Epithelial cell of prostate (primary cell): ENCODE measurements around the gene CREBBP.

ENCODE experiments used
- DNase-seq: peaks from one replicate; pipeline ENCODE4 v3.0.0-alpha.2; 2011; ENCODE audit warnings: low read depth, low spot score
- H3K27ac ChIP-seq: fragments of 450-650 bp; 2 replicates; pipeline ENCODE4 v1.5.1; 2017; ENCODE audit warnings: mild to moderate bottlenecking

The CREBBP gene

DNA sequence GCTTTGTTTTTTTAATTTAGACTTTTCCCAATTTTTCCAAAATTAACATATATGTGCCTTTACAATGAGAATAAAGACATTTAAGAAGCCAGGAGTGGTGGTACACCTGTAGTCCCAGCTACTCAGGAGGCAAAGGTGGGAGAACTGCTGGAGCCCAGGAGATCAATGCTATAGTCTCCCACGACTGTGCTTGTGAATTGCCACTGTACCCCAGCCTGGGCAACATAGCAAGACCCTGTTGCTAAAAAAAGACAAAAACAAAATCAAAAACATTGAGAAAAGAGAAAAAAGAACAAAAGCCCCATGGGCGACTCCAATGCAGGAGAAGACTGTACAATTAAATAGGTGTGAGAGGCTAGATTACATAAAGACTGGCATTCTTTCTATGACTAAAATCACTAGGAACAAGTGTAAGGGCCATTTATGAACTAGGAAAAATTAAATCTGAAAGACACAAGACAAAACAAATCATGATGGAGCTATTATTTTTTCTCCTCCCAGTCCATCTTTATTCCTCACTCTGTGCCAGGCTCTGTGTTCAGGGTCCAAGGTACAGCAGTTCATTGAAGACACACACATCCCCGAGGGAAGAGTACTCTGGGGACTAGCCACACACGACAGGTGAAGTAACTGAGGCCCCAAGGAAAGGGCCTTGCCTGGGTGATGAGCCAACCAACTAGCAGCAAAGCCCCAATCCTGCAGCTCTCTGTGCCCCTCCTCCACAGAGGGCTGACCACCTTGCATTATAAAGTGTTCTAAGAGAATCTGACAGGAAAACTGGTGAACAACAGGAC lies 79.8 kb downstream of the CREBBP start:
- DNase-seq: no peak
- no peak overlapping the region for H3K27ac ChIP-seq

DNA sequence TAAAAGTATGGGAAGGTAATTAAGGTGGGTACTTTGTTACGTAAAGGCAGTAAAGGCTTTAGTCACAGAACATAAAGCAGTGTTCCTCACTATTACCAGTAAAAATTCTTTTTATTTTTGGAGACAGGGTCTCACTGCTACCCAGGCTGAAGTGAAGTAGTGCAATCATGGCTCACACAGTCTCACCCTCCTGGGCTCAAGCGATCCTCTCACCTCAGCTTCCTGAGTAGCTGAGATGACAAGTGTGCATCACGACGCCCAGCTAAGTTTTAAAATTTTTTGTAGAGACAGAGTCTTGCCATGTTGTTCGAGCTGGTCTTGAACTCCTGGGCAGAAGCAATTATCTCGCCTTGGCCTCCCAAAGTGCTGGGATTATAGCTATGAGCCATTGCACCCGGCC lies 80.5 kb downstream of the CREBBP start:
- no peak overlapping the region for H3K27ac ChIP-seq
- no peak for DNase-seq

DNA sequence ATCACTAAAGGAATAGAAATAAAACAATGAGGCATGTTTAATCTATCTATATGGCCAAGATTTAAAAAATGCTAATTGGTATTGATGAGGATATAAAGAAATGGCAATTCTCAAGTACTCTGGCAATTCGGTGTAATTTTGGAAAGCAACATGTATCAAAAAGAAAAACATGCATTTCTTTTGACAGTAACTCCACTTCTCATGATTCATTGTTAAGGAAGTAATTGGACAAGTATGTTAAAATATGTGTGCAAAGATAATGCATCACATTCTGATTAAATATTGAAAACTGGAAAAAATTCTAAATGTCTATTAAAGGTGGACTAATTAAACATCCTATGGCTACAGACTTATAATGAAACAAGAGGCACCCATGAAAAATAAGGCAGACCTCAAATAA lies 81.2 kb downstream of the CREBBP start:
- no peak overlapping the region for H3K27ac ChIP-seq
- DNase-seq: no peak

DNA sequence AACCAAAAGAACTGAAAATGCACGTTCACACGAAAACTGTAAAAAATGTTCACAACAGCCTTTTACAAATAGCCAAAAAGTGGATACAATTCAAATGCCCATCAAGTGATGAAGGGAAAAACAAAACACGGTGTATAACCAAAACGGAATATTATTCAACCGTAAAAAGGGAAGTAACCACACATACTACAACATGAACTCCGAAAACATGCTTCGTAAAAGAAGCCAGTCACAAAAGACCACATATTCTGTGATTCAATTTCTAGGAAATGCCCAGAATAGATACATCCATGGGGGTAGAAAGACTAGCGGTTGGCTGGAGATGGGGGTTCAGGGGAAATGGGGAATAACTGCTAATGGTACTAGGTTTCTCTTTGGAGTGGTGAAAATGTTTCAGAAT lies 81.7 kb downstream of the CREBBP start:
- DNase-seq: no peak
- H3K27ac ChIP-seq: no peak overlapping the region

DNA sequence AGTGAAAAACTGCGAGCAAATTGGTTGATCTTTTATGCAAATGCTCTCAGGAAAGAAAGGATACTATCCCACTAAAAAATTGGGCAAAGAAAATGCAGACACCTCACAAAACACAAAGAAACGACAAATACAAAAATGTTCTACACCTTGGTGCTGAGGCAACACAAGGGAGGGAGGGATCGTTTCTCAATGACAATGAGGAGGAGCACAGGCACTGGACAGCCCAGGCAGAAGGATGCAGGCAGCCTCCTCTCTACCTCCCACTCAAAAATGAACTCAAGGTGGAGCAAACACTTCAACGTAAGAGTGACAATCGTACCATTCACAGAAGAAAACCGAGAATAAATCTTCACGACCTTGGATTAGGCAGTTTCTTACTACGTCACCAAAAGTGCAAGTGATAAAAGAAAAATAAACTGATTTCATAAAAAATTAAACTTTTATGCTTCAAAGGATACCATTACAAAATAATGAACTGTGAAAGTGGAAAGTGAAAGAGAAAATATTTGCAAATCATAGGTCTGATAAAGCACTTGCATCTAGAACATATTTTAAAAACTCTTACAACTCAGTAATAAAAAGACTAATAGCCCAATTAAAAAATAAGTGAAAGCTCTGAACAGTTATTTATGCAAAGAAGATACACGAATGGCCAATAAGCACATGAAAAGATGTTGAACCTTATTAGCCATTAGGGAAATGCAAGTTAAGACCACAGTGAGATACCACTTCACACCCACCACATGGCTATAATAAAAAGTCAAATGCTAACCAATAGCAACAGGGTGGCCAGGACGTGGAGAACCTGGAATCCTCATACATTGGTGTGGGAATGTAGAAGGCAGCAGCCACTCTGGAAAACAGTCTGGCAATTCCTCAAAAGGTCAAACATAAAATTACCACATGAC lies 82.4 kb downstream of the CREBBP start:
- H3K27ac ChIP-seq: no peak overlapping the region

DNA sequence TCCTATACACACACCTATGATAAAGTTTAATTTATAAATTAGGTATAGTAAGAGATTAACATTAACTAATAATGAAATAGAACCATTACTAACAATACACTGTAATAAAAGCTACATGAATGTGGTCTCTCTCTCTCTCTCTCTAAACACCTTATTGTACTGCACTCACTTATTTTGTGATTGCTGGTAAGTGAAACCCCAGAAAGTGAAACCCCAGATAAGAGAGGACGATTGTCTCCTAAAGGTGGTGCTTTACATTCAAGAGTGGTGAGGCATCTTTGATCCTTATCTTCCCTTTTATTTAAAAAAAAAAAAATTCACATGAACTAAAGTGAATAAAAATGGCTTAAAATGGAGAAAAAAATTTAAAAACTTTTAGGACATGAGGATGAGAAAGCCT lies 83.0 kb downstream of the CREBBP start:
- H3K27ac ChIP-seq: no peak overlapping the region
- no peak for DNase-seq

More for the DNA sequence above, 82.4 kb downstream of the CREBBP start:
- no peak for DNase-seq

DNA sequence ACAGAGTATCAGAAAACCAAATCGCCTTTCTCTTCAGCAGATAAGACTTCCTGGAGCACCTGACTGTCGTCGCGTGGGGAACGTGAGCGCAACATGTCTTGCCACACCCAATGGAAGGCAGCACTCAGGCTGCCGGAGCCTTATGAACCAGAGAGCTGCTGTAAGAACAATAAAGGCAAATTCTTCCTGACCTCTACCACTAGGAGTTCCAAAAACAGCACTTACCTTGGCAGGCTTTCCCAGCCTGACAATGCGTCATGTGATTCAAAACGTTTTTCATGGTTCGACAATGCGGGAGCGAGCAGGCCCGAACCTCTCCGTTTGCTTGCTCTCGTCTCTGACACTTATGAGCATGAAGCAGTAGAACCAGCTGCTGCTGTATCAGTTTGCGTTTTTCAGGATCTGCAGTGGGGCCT lies 87.3 kb downstream of the CREBBP start:
- H3K27ac ChIP-seq: peak overlapping the region; percentile 33
- DNase-seq: peak; percentile 69

DNA sequence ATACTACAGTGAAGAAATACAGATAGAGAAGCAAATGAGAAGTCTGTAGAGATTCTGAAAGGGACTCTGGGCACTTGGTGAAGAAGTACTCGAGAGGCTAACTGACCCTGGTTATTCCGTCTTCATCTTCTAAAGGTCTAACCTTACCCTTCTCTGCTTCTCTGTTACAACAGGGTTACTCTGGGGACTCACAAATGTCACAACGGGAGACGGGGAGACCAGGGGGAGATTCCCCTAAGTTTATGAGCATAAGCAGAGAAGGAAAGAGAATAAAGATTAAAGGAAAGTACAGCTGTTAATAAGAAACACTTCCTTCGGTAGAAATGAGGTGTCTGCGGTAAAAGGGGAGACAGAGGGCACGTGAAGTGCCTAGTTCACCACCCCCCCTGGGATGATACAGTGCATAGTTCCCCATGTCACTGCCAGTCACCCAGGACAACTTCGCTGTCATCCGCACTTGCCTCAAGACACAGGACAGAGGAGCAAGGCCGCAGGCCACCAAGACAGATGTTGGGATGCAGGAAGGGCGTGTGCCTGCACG lies 88.0 kb downstream of the CREBBP start:
- H3K27ac ChIP-seq: peak overlapping the region; percentile 33
- DNase-seq: no peak

DNA sequence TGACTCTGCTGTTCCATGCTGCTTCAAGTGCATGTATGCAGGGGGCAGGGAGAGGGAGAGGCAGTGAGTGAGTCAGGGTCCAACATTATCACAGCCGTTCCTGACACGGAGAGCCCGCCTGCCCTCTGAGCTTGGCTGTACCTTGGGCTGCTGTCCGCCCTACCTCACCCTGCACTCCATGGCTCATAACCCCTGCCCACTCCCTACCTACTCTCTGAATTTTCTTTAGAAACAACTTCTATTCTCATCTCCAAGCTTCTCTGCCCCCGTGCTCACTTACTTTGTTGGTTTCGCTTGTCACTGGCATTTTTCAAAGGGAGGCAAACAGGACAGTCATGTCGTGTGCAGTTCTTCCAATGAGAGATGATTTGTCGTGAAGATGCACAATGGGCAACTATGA lies 88.8 kb downstream of the CREBBP start:
- no peak overlapping the region for H3K27ac ChIP-seq
- no peak for DNase-seq

DNA sequence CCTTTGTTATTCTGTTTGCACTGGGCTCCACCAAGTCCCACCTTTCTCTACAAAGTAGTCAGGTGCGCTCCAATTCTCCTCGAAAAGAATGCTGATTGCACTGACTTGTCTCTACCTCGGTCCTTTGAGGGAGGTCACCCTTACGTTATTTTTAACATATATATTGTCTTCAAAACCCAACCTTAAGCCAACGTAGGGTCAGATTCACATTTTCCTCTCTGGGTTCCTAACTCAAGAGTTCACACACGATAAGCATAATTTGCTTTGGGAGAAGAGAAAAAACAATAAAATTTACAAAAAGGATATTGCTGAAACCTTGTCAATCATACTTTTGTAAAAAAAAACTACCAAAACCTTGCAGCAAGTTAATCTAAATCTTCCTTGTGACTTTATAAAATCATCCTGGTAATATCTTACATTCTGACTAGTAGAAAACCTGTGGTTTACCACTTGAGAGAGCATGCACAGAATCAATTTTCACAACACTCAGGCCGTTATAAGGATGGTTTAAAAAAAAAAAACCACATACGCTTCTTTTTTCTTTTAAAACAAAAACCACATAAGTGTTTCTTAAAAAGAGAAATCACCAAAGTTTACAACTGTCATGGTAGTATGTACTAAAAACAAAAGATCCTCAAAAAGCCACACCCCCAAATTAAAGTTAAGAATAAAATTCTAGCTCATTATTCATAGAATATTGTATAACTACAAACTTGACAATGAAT lies 91.0 kb downstream of the CREBBP start:
- no peak overlapping the region for H3K27ac ChIP-seq
- no peak for DNase-seq

DNA sequence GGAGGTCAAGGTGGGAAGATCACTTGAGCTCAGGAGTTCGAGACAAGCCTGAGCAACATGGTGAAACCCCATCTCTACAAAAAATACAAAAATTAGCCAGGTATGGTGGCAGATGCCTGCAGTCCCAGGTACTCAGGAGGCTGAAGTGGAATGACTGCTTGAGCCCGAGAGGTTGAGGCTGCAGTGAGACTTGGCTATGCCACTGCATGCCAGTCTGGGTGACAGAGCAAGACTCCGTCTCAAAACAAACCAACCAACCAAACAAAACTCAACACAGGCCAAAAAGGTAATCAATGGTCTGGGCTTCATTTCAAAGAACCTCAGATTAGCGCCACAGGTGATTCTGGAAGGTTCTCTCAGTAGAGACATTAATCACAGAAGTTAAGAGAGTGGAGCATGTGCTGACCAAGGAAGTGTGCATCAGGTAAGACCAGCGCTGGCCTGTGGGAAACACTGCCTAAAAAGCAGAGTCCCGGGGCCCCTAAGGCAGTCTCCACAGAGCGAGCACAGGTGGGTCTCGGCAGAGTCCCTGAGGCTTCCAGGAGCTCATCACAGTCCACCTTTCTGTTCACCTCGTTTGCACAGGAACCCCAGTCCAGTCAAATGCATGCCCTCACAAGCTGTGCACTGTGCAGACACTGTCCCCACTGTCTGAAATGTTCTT lies 91.7 kb downstream of the CREBBP start:
- no peak for DNase-seq
- H3K27ac ChIP-seq: no peak overlapping the region

DNA sequence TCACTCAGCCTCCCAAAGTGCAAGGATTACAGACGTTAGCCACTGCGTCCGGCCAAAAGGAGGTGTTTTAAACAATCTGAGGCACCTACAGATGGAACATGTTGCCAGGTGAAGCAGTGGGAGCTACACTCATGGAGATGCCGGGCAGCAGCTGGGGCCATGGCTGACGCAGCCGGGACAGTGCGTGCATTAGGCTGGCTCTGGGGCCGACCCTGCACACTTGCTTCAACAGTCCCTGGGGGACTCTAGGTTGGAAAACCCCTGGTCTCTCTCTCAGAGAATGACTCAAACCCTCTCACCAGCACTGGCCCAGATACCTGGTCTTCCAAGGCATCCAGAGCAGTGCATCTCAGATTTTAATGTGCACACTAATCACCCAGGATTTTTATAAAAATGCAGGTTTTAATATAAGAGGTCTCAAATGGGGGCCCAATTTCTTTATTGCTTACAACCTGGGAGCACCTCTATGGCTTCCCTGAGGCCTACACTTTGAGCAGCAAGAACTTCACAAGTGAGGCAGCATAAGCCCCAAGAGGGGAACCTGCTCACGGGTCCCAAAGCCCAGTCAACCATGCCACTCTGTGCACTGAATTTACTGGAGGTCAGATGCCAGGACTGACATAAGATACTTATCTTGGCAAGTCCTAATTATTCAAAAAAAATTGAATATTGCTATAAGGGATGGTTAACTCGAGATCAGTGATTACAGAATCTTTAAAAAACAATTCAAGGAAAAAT lies 92.4 kb downstream of the CREBBP start:
- no peak overlapping the region for H3K27ac ChIP-seq
- DNase-seq: no peak

DNA sequence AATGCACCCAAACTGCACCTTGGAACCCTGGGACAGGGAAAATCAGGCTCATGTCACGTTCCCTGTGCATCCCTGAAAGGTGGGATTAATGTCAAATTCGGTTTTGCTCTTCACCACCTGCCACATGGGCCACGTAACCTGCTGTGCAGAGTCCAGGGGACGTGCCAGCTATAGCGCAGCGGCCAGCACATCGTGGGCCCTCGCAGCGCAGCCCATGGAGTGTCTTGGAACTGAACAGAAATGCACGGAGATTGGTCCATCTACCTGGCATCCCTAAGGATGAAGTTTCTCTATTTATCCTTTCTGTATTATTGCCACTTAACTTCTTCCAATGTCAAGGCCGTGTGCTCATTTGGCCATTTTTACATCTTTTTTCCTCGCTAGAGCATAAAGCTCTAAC lies 95.1 kb downstream of the CREBBP start:
- H3K27ac ChIP-seq: no peak overlapping the region
- DNase-seq: no peak

DNA sequence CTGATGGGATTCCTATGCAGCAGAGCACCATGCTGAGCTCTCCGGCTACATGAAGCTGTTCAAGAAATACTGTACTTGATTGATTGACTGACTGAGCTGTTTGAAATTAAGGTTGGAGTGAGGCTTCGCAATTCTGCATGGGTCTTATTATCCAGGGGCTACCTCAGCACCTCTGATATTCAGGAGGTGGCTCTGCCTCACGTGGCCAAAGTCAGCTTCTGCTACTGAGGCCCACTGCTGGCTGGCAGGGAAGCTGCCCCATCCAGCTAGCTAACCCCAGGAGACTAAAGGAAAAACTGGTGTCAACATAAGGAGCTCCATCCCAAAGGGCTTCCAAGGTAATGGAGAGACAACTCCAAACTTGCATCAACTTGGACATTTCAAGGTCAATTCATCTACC lies 97.0 kb downstream of the CREBBP start:
- no peak overlapping the region for H3K27ac ChIP-seq
- DNase-seq: no peak

DNA sequence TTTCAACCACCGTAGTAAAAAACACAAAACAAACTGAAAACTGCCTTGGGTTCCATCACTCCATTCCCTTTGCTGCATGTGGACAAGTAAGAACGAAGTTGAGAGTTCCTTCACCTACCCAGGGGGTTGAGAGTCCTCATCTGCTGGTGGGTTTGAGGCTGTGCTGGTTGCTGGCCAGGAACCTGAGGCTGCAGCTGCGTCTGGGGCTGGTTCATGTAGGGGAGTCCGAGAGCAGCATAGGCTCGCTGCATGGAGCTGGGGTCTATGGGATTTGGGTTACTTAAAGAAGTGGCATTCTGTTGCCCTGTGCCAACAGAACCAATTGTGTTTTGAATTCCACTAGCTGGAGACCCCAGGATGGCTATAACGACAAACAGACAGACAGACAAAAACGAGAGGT lies 97.9 kb downstream of the CREBBP start:
- no peak overlapping the region for H3K27ac ChIP-seq
- no peak for DNase-seq

DNA sequence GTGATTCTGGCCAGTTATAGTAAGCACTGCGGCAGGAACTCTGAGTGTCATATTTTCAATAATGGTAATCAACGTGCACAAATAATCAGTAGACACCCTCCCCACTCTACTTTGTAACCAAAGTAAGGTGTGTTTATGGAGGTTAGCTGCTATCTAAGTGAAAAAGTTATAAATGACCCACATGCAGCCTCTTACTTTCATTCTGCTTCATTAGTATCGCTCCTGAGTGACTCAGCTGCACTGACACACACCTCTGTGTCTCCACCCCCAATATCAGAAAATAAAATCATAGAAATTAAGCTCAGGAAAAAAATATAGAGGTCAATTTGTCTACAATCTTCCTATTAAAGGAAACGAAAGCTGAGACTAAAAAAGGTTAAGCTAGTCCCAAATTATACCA lies 99.1 kb downstream of the CREBBP start:
- H3K27ac ChIP-seq: no peak overlapping the region
- no peak for DNase-seq

DNA sequence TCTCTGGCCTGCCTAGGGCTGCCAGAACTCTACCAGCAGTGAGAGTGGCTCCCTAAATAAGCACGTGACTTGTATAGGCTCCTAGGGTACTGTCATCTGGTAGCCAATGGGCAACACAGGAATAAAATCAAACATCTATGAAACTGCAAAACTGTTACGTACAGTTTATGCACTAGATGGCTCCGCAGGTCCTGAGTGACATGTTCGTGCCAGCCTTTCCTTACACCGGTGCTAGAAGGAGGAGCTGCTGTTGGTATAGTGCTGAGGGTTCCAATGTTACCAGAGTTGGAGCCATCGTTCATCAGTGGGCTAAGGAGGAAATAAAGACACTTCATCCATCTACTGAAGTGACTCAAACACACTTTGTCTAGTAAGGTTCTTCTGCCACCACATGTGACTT lies 99.9 kb downstream of the CREBBP start:
- DNase-seq: no peak
- no peak overlapping the region for H3K27ac ChIP-seq

DNA sequence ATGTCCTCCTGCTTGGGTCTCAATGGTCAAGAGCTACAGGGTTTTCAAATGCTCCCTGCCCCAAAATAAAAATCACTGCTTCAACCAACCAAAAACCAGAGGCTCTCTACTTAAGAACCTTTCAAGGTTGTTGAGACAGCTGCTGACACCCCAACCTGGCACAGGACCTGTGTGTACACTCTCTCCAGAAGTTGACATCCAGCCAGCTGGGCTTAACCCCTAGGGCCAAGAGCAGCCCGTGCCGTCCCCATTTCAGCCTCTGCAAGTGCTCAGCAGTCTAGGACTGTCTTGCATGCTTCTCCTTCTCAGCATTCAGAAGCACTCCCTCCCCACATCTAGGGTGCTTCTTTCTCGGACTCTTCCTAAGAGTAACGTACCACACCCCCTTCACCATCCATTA lies 104.2 kb downstream of the CREBBP start:
- DNase-seq: no peak
- no peak overlapping the region for H3K27ac ChIP-seq

DNA sequence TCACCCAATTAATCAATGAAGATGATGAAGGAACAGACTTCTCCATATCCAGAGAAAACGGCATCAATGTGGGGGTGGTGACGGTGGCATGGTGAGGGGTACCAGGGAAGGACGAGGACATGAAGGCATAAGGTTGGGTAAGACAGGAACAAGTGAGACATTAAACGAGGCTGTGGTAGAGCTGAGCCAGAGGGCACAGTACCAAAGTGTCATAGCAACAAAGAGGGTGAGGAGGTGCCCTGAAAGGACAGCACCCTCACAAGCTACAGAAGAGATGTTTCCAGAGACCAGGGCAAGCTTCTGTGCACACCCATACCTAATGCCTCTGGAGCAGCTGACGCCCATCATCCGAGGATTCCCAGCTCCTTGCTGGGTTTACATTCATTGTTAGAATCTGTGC lies 105.7 kb downstream of the CREBBP start:
- no peak for DNase-seq
- H3K27ac ChIP-seq: no peak overlapping the region
